ENCODE data around the gene EVC2. TPM values are rescaled to one million over a fixed set of nuclear protein-coding genes. Genes with fewer than 3 reads are reported as not detected.

EVC2 gene
- total and polyA plus RNA-seq, 8 donors = 4.1 to 11.0 (median 9.4) TPM

GRCh38 chr4:5631352-5632065 is 76.8 kb downstream of the EVC2 start:
- Histone ChIP-seq H3K27ac (no peak overlapping the region), H3K36me3 (peaks cover 0 to 41% of the 10 kb centered on the region in 2 donors), H3K9me3 (peaks cover 0 to 5% of the 10 kb centered on the region in 2 donors), H3K4me1 (no peaks in the 10 kb centered on the region), H3K27me3 (no peaks in the 10 kb centered on the region), H3K4me3 (no peak overlapping the region)
- TF ChIP-seq CTCF (IDR thresholded peaks at IDR 0.05) = no peak
- peak in 1 of 4 donors; percentile 13 for DNase-seq
- intact Hi-C loops (cut with DNase I) = no loop called here
- ATAC-seq = no peak

- intact Hi-C loops (cut with DNase I) = no loop called here
- H3K9me3 ChIP-seq = peaks cover 0 to 5% of the 10 kb centered on the region in 2 donors
- DNase-seq (no peak), ATAC-seq (no peak)
- no peaks in the 10 kb centered on the region for H3K27me3 ChIP-seq
- H3K27ac ChIP-seq = no peak overlapping the region
- H3K4me1 ChIP-seq = no peaks in the 10 kb centered on the region
- no peak for TF ChIP-seq CTCF (IDR thresholded peaks at IDR 0.05)
- no peak overlapping the region for H3K4me3 ChIP-seq
- H3K36me3 ChIP-seq = peaks cover 0 to 41% of the 10 kb centered on the region in 2 donors
These were observed 77.6 kb downstream of the EVC2 start for GRCh38 chr4:5630762-5631161.

GRCh38 chr4:5629542-5629941 is 78.8 kb downstream of the EVC2 start:
- DNase-seq = no peak
- Histone ChIP-seq H3K4me1 (no peaks in the 10 kb centered on the region), H3K9me3 (peaks cover 0 to 5% of the 10 kb centered on the region in 2 donors), H3K36me3 (peaks cover 0 to 46% of the 10 kb centered on the region in 2 donors), H3K27me3 (no peaks in the 10 kb centered on the region), H3K4me3 (no peak overlapping the region), H3K27ac (no peak overlapping the region)
- no peak for ATAC-seq
- intact Hi-C loops (cut with DNase I) = no loop called here
- no peak for TF ChIP-seq CTCF (IDR thresholded peaks at IDR 0.05)

GRCh38 chr4:5626913-5627312 is 81.4 kb downstream of the EVC2 start:
- DNase-seq (no peak), ATAC-seq (no peak)
- Histone ChIP-seq H3K4me3 (no peak overlapping the region), H3K9me3 (no peaks in the 10 kb centered on the region), H3K27me3 (no peaks in the 10 kb centered on the region), H3K27ac (no peak overlapping the region), H3K4me1 (no peaks in the 10 kb centered on the region), H3K36me3 (peaks cover 0 to 53% of the 10 kb centered on the region in 2 donors)
- intact Hi-C loops (cut with DNase I) = no loop called here
- no peak for TF ChIP-seq CTCF (IDR thresholded peaks at IDR 0.05)

- no peak overlapping the region for H3K4me3 ChIP-seq
- H3K9me3 ChIP-seq = no peaks in the 10 kb centered on the region
- H3K36me3 ChIP-seq = peaks cover 0 to 42% of the 10 kb centered on the region in 2 donors
- H3K27ac ChIP-seq = no peak overlapping the region
- no peaks in the 10 kb centered on the region for H3K27me3 ChIP-seq
- no peaks in the 10 kb centered on the region for H3K4me1 ChIP-seq
- no peak for TF ChIP-seq CTCF (IDR thresholded peaks at IDR 0.05)
- no peak for ATAC-seq
- intact Hi-C loops (cut with DNase I) = no loop called here
- no peak for DNase-seq
These were observed 85.8 kb downstream of the EVC2 start for GRCh38 chr4:5622596-5622995.
